Lower lobe of right lung (tissue), 2 donors: Measurements from ENCODE around the gene CYTH1. TPM values are rescaled to one million over a fixed set of nuclear protein-coding genes. Genes with fewer than 3 reads are reported as not detected.

Experiments
- ATAC-seq, 2 donors: fragments of 200-7000 bp; cut with Tn5 transposase; one replicate each; pipeline ENCODE4 v1.9.1; 2020 to 2022; ENCODE audit warnings: mild to moderate bottlenecking in 2 of 2, moderate library complexity in 2 of 2
- DNase-seq: peaks from one replicate; pipeline ENCODE4 v3.0.0-alpha.2; 2020
- H3K27ac ChIP-seq: fragments of 200-600 bp; one replicate; pipeline ENCODE4 v1.8.0; 2022
- H3K27me3 ChIP-seq: fragments of 200-600 bp; one replicate; pipeline ENCODE4 v1.8.0; 2022; ENCODE audit warnings: low read depth
- H3K36me3 ChIP-seq: fragments of 200-600 bp; one replicate; pipeline ENCODE4 v1.8.0; 2022; ENCODE audit warnings: mild to moderate bottlenecking
- H3K4me1 ChIP-seq: fragments of 200-600 bp; one replicate; pipeline ENCODE4 v1.8.0; 2022
- H3K4me3 ChIP-seq: fragments of 200-600 bp; one replicate; pipeline ENCODE4 v1.8.0; 2022; ENCODE audit warnings: mild to moderate bottlenecking
- H3K9me3 ChIP-seq: fragments of 200-600 bp; one replicate; pipeline ENCODE4 v1.8.0; 2022
- intact Hi-C: fragments of 100-400 bp; cut with DNase I; formaldehyde crosslinking; loops from one replicate; pipeline ENCODE4 v1.11.0; 2022
- total RNA-seq: library from RNA; stranded (reverse); fragmentation: NEBNext Ultra II Directional; extraction: Animal tissue kit (Norgen Biotek cat#: 25700); gene quantifications from one replicate; pipeline ENCODE4 v1.2.1, GENCODE V29; 2021
- TF ChIP-seq, protein P1 (sequence below): fragments of 200-600 bp; IDR thresholded peaks from one replicate; pipeline ENCODE4 v1.8.0; 2022; ENCODE audit warnings: antibody characterized with exemption, mild to moderate bottlenecking
- donor health status: DM: no; HTN: yes; CAD: no; lungs with severe emphysema.

The CYTH1 gene
- total RNA-seq, 1 donor from 2014 or later = 110 TPM

- Histone ChIP-seq H3K4me1 (no peaks in the 10 kb centered on the region), H3K4me3 (no peak overlapping the region), H3K36me3 (no peaks in the 10 kb centered on the region), H3K9me3 (no peaks in the 10 kb centered on the region), H3K27ac (no peak overlapping the region), H3K27me3 (no peaks in the 10 kb centered on the region)
- TF ChIP-seq, protein P1, sequence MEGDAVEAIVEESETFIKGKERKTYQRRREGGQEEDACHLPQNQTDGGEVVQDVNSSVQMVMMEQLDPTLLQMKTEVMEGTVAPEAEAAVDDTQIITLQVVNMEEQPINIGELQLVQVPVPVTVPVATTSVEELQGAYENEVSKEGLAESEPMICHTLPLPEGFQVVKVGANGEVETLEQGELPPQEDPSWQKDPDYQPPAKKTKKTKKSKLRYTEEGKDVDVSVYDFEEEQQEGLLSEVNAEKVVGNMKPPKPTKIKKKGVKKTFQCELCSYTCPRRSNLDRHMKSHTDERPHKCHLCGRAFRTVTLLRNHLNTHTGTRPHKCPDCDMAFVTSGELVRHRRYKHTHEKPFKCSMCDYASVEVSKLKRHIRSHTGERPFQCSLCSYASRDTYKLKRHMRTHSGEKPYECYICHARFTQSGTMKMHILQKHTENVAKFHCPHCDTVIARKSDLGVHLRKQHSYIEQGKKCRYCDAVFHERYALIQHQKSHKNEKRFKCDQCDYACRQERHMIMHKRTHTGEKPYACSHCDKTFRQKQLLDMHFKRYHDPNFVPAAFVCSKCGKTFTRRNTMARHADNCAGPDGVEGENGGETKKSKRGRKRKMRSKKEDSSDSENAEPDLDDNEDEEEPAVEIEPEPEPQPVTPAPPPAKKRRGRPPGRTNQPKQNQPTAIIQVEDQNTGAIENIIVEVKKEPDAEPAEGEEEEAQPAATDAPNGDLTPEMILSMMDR = no peak
- intact Hi-C loops = no loop called here
- DNase-seq (no peak), ATAC-seq (peak; percentile 27 to 44)
These were observed 127.7 kb downstream of the CYTH1 start for GRCh38 chr17:78654325-78654724.

GRCh38 chr17:78653382-78653781 lies 128.7 kb downstream of the CYTH1 start:
- Histone ChIP-seq H3K4me1 (no peaks in the 10 kb centered on the region), H3K27ac (no peak overlapping the region), H3K4me3 (no peak overlapping the region), H3K9me3 (peaks cover 5% of the 10 kb centered on the region), H3K27me3 (no peaks in the 10 kb centered on the region), H3K36me3 (no peaks in the 10 kb centered on the region)
- ATAC-seq = peak in 1 of 2 donors; percentile 59
- no peak for DNase-seq
- intact Hi-C loops = no loop called here
- TF ChIP-seq, protein P1 = no peak

DNA sequence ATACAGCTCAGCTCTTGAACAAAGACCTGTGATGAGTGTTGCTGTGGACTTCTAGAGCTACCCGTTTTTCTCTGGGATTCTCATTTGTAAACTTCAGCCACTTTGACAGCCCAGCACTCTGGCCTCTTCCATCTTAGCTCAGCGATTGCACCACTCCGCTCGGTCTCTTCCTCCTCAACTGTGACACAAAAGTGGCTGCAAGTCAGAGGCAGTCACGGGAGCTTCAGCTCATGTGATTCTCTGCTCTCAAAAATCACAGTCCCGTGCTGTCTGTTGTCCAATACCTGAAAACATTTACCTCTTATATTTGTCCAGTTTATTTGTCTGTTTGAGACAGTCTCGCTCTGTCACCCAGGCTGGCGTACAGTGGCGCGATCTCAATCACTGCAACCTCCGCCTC lies 129.2 kb downstream of the CYTH1 start:
- Histone ChIP-seq H3K27me3 (no peaks in the 10 kb centered on the region), H3K4me3 (no peak overlapping the region), H3K9me3 (peaks cover 5% of the 10 kb centered on the region), H3K27ac (no peak overlapping the region), H3K36me3 (no peaks in the 10 kb centered on the region), H3K4me1 (no peaks in the 10 kb centered on the region)
- TF ChIP-seq, protein P1 = no peak
- ATAC-seq (peak in 1 of 2 donors; percentile 69), DNase-seq (no peak)
- intact Hi-C loops = no loop called here

- no peaks in the 10 kb centered on the region for H3K4me1 ChIP-seq
- peaks cover 5% of the 10 kb centered on the region for H3K9me3 ChIP-seq
- H3K27ac ChIP-seq = no peak overlapping the region
- intact Hi-C loops = no loop called here
- TF ChIP-seq, protein P1 = no peak
- no peaks in the 10 kb centered on the region for H3K27me3 ChIP-seq
- H3K4me3 ChIP-seq = no peak overlapping the region
- H3K36me3 ChIP-seq = no peaks in the 10 kb centered on the region
- no peak for ATAC-seq
- DNase-seq = no peak
These were observed 130.0 kb downstream of the CYTH1 start for GRCh38 chr17:78652024-78652423.

- DNase-seq (no peak), ATAC-seq (no peak)
- peaks cover 5% of the 10 kb centered on the region for H3K9me3 ChIP-seq
- H3K4me1 ChIP-seq = no peaks in the 10 kb centered on the region
- no peaks in the 10 kb centered on the region for H3K36me3 ChIP-seq
- TF ChIP-seq, protein P1 = no peak
- H3K27ac ChIP-seq = no peak overlapping the region
- H3K27me3 ChIP-seq = no peaks in the 10 kb centered on the region
- intact Hi-C loops = no loop called here
- no peak overlapping the region for H3K4me3 ChIP-seq
These were observed 130.5 kb downstream of the CYTH1 start for GRCh38 chr17:78651554-78651953.
